HG02759 (cell line): ENCODE measurements around the gene CXCL17.
"Not testable (repeated sequence)": the region's sequence is repeated elsewhere in the genome, so short reads cannot be mapped to it uniquely, and the experiment has no call there.

ENCODE experiments used
- ATAC-seq: cut with Tn5 transposase; IDR thresholded peaks from one replicate; pipeline ENCODE4 v1.9.1; 2021; ENCODE audit warnings: mild to moderate bottlenecking, moderate library complexity; ENCODE audit not compliant: unreplicated experiment

The CXCL17 gene

GRCh38 chr19:42466521-42467182 lies 23.9 kb upstream of the CXCL17 start:
- ATAC-seq, result peak; percentile 20

- peak; percentile 81 for ATAC-seq
These were observed 23.1 kb upstream of the CXCL17 start for GRCh38 chr19:42465827-42466280.

- no peak for ATAC-seq
These were observed 19.1 kb upstream of the CXCL17 start for GRCh38 chr19:42461700-42462324.

- ATAC-seq, result not testable (repeated sequence)
These were observed 18.5 kb upstream of the CXCL17 start for GRCh38 chr19:42461231-42461630.

GRCh38 chr19:42459926-42460325 lies 17.2 kb upstream of the CXCL17 start:
- no peak for ATAC-seq

GRCh38 chr19:42455621-42456081 lies 12.9 kb upstream of the CXCL17 start:
- ATAC-seq, result no peak

- ATAC-seq, result no peak
These were observed 12.3 kb upstream of the CXCL17 start for GRCh38 chr19:42455086-42455485.

- ATAC-seq, result no peak
These were observed 9.8 kb upstream of the CXCL17 start for GRCh38 chr19:42452590-42452989.

GRCh38 chr19:42450314-42450934 lies 7.7 kb upstream of the CXCL17 start:
- ATAC-seq, result peak; percentile 81

- ATAC-seq, result not testable (repeated sequence)
These were observed 5.6 kb upstream of the CXCL17 start for GRCh38 chr19:42448306-42448705.

- no peak for ATAC-seq
These were observed 3.2 kb upstream of the CXCL17 start for GRCh38 chr19:42445948-42446347.

- no peak for ATAC-seq
These were observed 1.2 kb upstream of the CXCL17 start for GRCh38 chr19:42443944-42444398.

- ATAC-seq, result no peak
These were observed 1.7 kb downstream of the CXCL17 start for GRCh38 chr19:42441049-42441445.

- ATAC-seq, result no peak
These were observed 2.2 kb downstream of the CXCL17 start for GRCh38 chr19:42440357-42441048.

GRCh38 chr19:42436006-42436405 lies 6.7 kb downstream of the CXCL17 start:
- ATAC-seq, result no peak

- no peak for ATAC-seq
These were observed 7.4 kb downstream of the CXCL17 start for GRCh38 chr19:42435316-42435715.

GRCh38 chr19:42433503-42434260 lies 9.1 kb downstream of the CXCL17 start:
- ATAC-seq, result peak; percentile 63

GRCh38 chr19:42431486-42431885 lies 11.3 kb downstream of the CXCL17 start:
- no peak for ATAC-seq

GRCh38 chr19:42428676-42429075 lies 14.1 kb downstream of the CXCL17 start:
- ATAC-seq, result no peak

- ATAC-seq, result no peak
These were observed 15.4 kb downstream of the CXCL17 start, which contains the start of gene LIPE for GRCh38 chr19:42427313-42427712. Gene LIPE (minus strand): TSS chr19:42427388. CDS start chr19:42427149, 239 bp downstream.
